PFSK-1 (cell line): ENCODE measurements around the gene ABL2.

Experiments
- FOXP2 ChIP-seq: optimal IDR thresholded peaks from 2 replicates; pipeline ENCODE3; 2011; ENCODE audit warnings: borderline replicate concordance, control low read depth, inconsistent platforms; ENCODE audit not compliant: insufficient read depth; ENCODE audit errors: extremely low read length, extremely low read depth
- POLR2AphosphoS5 ChIP-seq: IDR thresholded peaks from 2 replicates; pipeline ENCODE4 v1.6.1; 2012; ENCODE audit warnings: low read depth, mild to moderate bottlenecking, control low read depth, low read length, moderate library complexity
- REST ChIP-seq, 2 experiments: IDR thresholded peaks; 2 replicates each; pipeline versions ENCODE4 v1.6.1 to v1.8.0; 2011 to 2012; ENCODE audit warnings: low read depth in 2 of 2, low read length in 2 of 2, control low read depth in 1 of 2, inconsistent platforms in 1 of 2, mild to moderate bottlenecking in 1 of 2, moderate library complexity in 1 of 2; ENCODE audit not compliant: insufficient read depth in 1 of 2
- SIN3A ChIP-seq: IDR thresholded peaks from 2 replicates; pipeline ENCODE4 v1.6.1; 2012; ENCODE audit warnings: mild to moderate bottlenecking, low read length, moderate library complexity, borderline replicate concordance; ENCODE audit not compliant: insufficient read depth
- TAF1 ChIP-seq: IDR thresholded peaks from 2 replicates; pipeline ENCODE4 v1.6.1; 2012; ENCODE audit warnings: low read length, control low read depth, borderline replicate concordance; ENCODE audit not compliant: insufficient read depth

The ABL2 gene

GRCh38 chr1:179137617-179138255 lies 91.7 kb downstream of the ABL2 start:
- TF ChIP-seq SIN3A (no peak), REST (IDR thresholded peaks at IDR 0.05; ENCODE audit: insufficient read depth in 1 of 2, low read depth in 2 of 2, low read length in 2 of 2) (no peak), POLR2AphosphoS5 (no peak), FOXP2 (no peak), TAF1 (no peak)

- TF ChIP-seq TAF1, result no peak
- TF ChIP-seq SIN3A, result no peak
- TF ChIP-seq POLR2AphosphoS5, result no peak
- no peak for TF ChIP-seq REST (IDR thresholded peaks at IDR 0.05; ENCODE audit: insufficient read depth in 1 of 2, low read depth in 2 of 2, low read length in 2 of 2)
- TF ChIP-seq FOXP2, result no peak
Observed at GRCh38 chr1:179129702-179130473, 99.6 kb downstream of the ABL2 start.

- TF ChIP-seq REST (IDR thresholded peaks at IDR 0.05; ENCODE audit: insufficient read depth in 1 of 2, low read depth in 2 of 2, low read length in 2 of 2) (no peak), POLR2AphosphoS5 (no peak), FOXP2 (no peak), TAF1 (no peak), SIN3A (no peak)
Observed at GRCh38 chr1:179128520-179128919, 101.0 kb downstream of the ABL2 start.

GRCh38 chr1:179127163-179127895 lies 102.1 kb downstream of the ABL2 start:
- no peak for TF ChIP-seq REST (IDR thresholded peaks at IDR 0.05; ENCODE audit: insufficient read depth in 1 of 2, low read depth in 2 of 2, low read length in 2 of 2)
- no peak for TF ChIP-seq TAF1
- no peak for TF ChIP-seq FOXP2
- TF ChIP-seq SIN3A, result no peak
- TF ChIP-seq POLR2AphosphoS5, result no peak
